T-helper 1 cell treated with Interleukin-12 subunit alpha and Interleukin-12 subunit beta and Interleukin-4 antibody, amounts not matched to agents 30 μg/mL and 1 μg/mL, for 36 hours (primary cell): ENCODE data around the gene HSPG2.

Experiments used
- H3K27ac Mint-ChIP-seq: one replicate; pipeline ENCODE4 v1.8.0; 2021; ENCODE audit warnings: mild to moderate bottlenecking, mixed read lengths
- H3K27me3 Mint-ChIP-seq: one replicate; pipeline ENCODE4 v1.8.0; 2021; ENCODE audit warnings: low read depth, mixed read lengths
- H3K36me3 Mint-ChIP-seq: one replicate; pipeline ENCODE4 v1.8.0; 2021; ENCODE audit warnings: low read depth, mixed read lengths
- H3K4me1 Mint-ChIP-seq: one replicate; pipeline ENCODE4 v1.8.0; 2021; ENCODE audit warnings: low read depth, mixed read lengths
- H3K4me3 Mint-ChIP-seq: one replicate; pipeline ENCODE4 v1.8.0; 2021; ENCODE audit warnings: mild to moderate bottlenecking, moderate library complexity, mixed read lengths
- H3K9me3 Mint-ChIP-seq: one replicate; pipeline ENCODE4 v1.8.0; 2021; ENCODE audit warnings: mixed read lengths

The HSPG2 gene

DNA sequence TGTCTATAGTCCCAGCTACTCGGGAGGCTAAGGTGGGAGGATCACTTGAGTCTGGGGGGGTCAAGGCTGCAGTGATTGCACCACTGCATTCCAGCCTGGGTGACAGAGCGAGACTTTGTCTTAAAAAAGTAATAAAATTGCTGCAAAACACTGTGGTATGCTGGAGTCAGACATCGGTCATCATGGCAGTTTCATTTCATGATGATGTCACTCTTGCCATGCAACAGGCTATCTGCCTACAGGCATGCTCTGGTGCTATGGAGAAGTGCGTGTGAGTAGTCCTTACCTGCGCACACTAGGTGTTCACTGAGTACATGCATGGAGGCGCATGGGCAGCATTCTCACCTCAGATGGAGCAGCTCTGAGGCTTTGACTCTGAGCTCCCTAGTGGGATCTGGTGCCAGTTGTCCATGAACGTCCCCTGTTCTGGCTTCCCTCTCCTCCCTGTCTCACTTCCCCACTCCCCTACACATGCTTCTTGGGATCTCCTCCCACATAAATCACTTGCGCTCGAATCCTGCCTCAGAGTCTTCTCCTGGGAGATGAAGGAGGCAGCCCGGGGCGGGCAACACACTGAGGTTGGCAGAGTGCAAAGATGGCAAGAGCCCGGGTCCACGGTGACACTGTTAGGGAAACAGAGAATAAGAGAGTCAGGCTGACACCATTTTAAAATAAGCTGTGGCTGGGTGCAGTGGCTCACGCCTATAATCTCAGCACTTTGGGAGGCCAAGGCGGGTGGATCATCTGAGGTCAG lies 29.3 kb upstream of the HSPG2 start:
- Mint-ChIP-seq H3K36me3 (no peaks in the 10 kb centered on the region), H3K9me3 (no peaks in the 10 kb centered on the region), H3K4me3 (no peak overlapping the region), H3K4me1 (peaks cover 4% of the 10 kb centered on the region), H3K27ac (no peak overlapping the region), H3K27me3 (peaks cover 4% of the 10 kb centered on the region)

DNA sequence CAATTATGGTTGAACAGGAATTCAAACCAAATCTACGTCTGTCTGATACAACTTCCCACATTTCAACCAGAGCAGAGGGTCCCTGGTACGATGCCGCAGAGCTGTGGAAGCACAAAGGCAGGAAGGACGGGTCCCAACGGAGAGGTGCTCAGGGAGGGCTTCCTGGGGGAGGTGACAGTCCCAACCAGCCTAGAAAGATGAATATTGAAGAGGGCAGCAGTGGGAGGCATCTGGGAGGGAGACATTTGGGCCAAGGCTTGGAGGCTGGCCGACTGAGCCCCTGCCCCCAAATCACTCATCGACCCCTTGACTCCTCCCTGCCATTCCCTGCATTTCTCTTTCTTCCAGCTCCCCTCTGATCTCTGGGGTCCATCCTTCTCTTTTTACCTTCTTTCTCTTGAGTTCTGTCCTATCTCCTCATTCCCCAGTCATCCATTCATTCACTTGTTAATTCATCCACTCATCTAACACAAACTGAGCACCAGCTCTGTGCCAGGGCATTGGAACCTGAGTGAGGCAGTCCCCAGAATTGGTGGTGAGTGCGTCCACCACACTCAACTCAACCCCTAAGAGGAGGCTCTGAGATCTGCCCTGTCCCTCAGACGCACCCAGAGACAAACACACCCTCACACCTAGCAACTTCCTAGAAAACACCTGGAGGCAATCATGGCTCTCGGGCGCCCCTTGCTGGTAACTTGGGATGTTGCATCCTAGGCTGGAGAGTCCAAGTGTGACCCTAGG lies 26.5 kb upstream of the HSPG2 start:
- H3K27me3 Mint-ChIP-seq: peaks cover 2% of the 10 kb centered on the region
- H3K4me1 Mint-ChIP-seq: peaks cover 4% of the 10 kb centered on the region
- no peak overlapping the region for H3K4me3 Mint-ChIP-seq
- no peaks in the 10 kb centered on the region for H3K9me3 Mint-ChIP-seq
- H3K36me3 Mint-ChIP-seq: no peaks in the 10 kb centered on the region
- no peak overlapping the region for H3K27ac Mint-ChIP-seq

DNA sequence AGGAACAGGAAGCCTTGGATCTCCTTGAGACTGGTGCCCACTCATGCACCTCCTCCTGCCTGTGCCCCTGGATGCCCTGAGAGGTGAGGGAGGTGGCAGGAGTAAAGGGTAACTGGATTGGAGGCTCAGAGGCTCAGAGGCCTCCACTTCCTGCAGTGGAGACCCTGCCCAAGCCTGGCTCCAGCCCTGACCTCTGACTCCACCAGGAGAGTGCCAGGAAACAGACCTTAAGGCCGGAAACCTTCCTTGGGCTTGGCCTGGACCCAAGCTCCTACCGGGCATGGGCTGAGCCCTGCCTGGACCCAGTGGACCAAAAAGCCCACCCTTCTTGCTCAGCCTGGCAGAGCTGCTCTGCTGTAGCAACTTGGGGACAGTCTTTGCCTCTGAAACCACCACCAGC lies 24.7 kb upstream of the HSPG2 start:
- no peaks in the 10 kb centered on the region for H3K36me3 Mint-ChIP-seq
- H3K4me1 Mint-ChIP-seq: peaks cover 17% of the 10 kb centered on the region
- H3K27ac Mint-ChIP-seq: no peak overlapping the region
- no peaks in the 10 kb centered on the region for H3K9me3 Mint-ChIP-seq
- no peak overlapping the region for H3K4me3 Mint-ChIP-seq
- no peaks in the 10 kb centered on the region for H3K27me3 Mint-ChIP-seq

DNA sequence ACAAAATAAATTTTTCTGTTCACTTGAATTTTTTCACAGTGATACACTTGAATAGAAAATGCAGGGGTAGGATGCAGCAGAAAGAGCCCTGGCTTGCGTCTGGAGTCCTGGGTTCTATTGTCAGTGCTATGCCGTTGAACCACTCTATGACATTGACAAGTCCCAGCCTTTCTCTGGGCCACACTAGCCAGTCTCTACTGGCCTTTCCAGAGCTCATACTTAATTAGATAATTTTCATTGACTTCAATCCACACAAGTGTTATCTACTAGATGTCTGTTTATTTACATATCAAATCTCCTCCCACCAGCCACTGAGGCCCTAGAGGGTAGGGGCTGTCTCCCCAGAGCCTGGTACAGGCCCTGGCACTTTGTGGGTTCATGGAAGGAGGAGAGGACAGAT lies 24.2 kb upstream of the HSPG2 start:
- peaks cover 22% of the 10 kb centered on the region for H3K4me1 Mint-ChIP-seq
- H3K27ac Mint-ChIP-seq: no peak overlapping the region
- H3K9me3 Mint-ChIP-seq: no peaks in the 10 kb centered on the region
- H3K27me3 Mint-ChIP-seq: no peaks in the 10 kb centered on the region
- H3K4me3 Mint-ChIP-seq: no peak overlapping the region
- H3K36me3 Mint-ChIP-seq: no peaks in the 10 kb centered on the region

DNA sequence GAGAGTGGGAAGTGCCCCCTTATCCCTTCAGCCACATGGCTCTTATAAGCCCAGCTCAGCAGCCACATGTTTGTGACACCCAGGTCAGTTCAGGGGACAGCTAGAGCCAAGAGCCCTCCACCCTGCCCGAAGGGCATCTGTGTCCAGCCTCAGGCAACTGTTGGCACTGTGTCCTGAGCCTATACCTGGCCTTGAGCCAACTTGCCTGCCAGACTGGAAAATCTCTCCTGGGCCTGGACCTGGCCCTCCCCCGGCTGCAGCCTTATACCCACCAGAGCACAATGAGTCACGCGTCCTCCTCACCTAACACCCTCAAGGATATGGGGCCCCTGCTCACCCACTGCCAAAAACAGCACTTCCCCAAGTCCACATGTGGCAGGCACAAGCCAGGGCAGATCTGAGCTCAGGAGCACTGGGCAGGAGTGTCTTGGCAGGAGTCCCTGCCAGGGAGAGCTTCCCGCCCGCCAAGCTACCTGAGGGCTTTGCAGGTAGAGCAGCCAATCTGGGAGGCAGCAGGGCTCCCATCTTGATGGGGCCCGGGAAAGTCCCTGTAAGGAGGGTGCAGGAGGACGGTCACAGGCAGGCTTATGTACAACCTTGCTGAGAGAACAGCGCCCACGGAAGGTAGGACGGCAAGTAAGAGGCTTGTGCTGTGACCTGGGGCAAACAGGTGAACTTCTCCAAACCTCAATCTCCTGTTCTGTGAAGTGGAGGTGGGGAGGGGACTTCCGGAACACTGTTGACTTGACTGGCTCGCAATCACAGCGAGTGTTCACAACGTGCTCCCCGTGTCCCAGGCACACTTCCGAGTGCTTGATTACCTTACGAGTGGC lies 19.8 kb upstream of the HSPG2 start:
- no peaks in the 10 kb centered on the region for H3K27me3 Mint-ChIP-seq
- H3K36me3 Mint-ChIP-seq: no peaks in the 10 kb centered on the region
- H3K9me3 Mint-ChIP-seq: no peaks in the 10 kb centered on the region
- peak overlapping the region; percentile 30 for H3K4me3 Mint-ChIP-seq
- peak overlapping the region; percentile 85 for H3K27ac Mint-ChIP-seq
- peaks cover 18% of the 10 kb centered on the region for H3K4me1 Mint-ChIP-seq

DNA sequence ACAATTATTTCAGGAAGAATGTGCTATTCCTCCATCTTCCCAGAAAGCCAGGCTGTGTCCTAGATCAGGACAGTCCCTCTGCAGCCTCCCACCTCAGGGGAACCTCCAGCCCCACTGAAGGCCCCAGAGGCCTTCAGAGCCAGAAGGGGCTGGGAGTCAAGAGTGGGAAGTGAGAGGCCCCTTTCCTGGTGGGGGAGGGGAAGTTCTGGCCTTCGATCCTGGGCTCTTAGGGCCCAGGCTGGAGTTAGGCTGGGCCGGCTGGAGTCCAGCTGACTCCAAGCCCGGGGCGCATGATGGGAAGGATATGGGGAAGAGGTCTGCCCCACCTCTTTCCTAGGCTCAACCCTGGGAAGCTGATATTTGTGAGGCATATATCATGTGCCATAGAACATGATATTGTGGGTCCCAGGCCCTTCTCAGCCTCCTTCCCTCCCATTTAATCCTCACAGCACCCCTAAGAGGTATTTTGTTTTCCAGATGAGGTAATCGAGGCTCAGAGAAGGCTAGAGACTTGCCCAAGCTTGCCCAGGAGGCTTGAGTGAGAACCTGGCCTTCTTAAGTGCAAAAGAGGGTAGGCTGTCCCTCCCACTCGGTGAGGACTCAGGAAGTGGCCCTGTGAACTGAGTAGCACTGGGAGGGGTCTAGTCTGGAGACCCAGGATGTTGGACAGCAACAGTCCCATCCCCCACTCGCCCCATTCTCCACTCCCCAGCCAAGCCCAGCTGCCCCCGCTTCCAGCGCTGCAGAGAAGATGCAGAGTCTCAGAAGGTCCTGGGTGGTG lies 18.6 kb upstream of the HSPG2 start:
- Mint-ChIP-seq H3K4me3 (no peak overlapping the region), H3K27ac (no peak overlapping the region), H3K36me3 (no peaks in the 10 kb centered on the region), H3K4me1 (peaks cover 18% of the 10 kb centered on the region), H3K9me3 (no peaks in the 10 kb centered on the region), H3K27me3 (no peaks in the 10 kb centered on the region)

DNA sequence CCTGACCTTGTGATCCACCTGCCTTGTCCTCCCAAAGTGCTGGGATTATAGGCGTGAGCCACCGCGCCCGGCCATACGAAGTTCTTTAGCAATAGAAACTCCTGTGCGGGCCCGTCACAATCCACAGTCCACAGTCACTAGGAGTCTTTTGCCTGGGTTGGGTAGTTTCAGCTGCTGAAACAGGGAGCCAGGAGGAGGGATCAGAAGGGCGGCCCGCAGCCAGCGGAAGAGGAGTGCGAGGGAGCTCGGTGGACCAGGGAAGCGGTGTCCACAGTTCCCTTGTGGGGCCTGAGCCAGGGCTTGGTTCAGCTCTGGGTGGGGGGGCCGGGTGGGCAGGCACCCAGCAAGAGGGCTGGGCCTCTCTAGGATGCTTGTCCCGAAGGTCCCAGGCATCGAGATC lies 17.9 kb upstream of the HSPG2 start:
- Mint-ChIP-seq H3K27ac (no peak overlapping the region), H3K27me3 (no peaks in the 10 kb centered on the region), H3K9me3 (no peaks in the 10 kb centered on the region), H3K36me3 (no peaks in the 10 kb centered on the region), H3K4me1 (peaks cover 18% of the 10 kb centered on the region), H3K4me3 (no peak overlapping the region)

DNA sequence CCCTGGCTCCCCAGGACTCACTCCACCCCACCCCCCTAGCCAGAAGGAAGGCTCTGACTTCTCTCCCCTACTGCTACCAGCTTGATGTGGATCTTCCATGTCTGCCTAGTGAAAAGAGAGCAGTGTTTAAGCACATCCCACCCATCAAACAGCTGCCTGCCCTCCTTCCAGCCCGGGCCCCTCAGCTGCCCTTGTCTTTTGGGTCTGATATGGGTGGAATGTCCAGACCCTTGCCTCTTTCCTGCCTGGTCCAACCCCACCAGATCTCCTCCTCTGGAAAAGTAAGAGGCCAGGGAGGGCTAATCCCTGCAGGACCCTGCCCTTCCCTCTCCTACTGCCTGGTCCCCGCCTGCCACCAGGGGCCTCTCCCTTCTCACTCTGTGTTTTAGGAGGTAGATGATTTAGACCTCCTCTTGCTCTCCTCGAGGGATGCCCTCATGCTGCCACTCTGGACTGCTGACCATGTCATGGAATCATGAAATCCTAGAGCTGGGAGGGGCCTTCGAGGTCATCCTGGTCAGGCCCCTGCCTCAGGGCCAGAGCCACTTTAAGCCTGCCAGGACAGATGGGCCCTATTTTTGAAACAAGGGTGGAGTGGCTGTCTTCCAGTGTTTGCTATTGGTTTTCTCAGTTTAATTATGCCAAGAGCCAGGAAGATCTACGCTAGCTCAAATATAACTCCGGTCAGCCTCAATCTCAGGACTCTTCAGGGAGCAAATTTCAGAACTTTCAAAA lies 15.8 kb upstream of the HSPG2 start:
- no peaks in the 10 kb centered on the region for H3K9me3 Mint-ChIP-seq
- no peaks in the 10 kb centered on the region for H3K27me3 Mint-ChIP-seq
- H3K27ac Mint-ChIP-seq: no peak overlapping the region
- no peaks in the 10 kb centered on the region for H3K36me3 Mint-ChIP-seq
- no peak overlapping the region for H3K4me3 Mint-ChIP-seq
- peaks cover 12% of the 10 kb centered on the region for H3K4me1 Mint-ChIP-seq

DNA sequence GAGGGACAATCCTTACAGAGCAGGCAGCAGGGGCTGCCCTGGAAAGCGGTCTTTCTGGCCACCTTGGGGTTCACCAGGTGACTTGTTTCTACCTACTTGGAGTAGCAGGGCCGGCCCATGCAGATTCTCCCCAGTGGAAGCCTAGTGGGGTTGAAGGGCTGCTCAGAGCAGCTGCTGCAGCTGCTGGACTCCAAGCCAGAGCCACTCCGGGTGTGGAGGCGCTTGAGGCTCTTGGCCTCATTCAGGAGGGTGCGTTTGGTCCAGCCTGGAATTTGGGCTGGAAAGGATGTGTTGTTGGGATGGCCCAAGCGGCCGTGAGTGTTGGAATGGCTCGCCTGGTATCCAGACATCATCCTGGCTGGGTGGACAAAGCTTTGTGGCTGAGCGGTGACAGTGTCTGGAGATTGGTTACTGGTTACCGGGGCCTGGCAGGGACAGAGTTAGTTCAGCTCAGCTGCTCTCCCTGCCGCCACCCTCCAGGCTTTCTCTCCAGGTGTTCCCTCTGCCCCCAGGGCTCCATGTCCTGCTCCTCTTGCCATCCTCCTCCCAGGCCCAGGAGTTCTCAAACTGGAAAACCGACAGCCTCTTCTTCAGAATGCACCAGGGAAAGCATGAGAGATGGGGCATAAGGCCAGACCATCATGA lies 14.2 kb upstream of the HSPG2 start:
- Mint-ChIP-seq H3K9me3 (no peaks in the 10 kb centered on the region), H3K4me1 (peaks cover under 1% of the 10 kb centered on the region), H3K4me3 (no peak overlapping the region), H3K36me3 (no peaks in the 10 kb centered on the region), H3K27ac (no peak overlapping the region), H3K27me3 (no peaks in the 10 kb centered on the region)

DNA sequence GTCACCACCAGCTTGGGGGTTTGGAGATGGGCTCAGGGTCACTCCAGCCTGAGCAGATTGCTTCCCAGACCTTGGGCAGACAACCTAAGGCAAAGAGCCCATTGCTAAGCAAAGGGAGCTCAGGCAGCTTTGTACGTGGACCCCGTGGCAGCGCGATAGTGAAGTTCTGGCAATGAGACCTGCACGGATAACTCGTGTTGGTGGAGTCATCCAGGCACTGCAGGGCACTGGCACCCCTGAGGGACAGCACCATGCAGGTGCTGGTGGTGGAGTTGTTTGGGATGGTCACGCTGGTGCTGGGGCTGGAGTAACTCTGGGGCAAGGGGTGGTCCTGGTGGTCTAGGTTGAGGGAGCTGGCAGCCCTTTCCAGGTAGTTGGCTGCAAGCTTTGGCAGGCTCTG lies 13.6 kb upstream of the HSPG2 start:
- Mint-ChIP-seq H3K36me3 (no peaks in the 10 kb centered on the region), H3K9me3 (no peaks in the 10 kb centered on the region), H3K4me1 (no peaks in the 10 kb centered on the region), H3K27ac (no peak overlapping the region), H3K27me3 (no peaks in the 10 kb centered on the region), H3K4me3 (no peak overlapping the region)

DNA sequence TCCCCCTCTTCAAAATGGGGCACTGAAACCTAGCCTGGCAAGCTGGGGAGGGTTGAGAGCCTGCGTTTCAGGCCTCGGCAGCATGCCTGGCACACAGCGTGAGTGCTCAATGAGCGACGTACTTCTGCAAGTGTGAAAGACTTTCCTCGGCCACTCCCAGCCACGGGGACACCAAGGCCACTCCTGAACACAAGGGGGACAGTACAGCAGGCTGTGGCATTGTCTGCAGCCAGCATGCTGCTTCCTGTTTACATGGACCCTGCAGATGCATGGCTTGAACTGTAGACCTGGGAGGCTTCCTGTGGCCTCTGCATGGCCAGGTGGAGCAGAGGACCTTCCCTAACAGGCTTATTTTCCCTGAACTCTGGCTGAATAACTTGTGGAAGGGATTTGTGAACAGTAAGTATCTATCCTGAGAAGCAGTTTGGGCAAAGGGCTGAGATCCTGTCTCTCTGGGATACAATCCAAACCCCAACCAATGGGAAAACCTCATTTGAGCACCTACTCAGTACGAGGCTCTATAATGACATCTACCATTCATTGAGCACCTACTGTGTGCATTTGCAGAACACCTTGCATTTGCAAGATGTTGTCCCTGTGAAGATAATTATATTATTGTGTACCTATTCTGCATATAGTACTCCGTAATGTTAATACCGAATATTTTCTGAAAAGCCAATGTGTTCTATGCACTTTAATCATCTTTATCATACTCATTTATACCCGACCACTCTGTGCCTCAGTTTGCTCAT lies 9.9 kb upstream of the HSPG2 start:
- Mint-ChIP-seq H3K9me3 (no peaks in the 10 kb centered on the region), H3K4me3 (no peak overlapping the region), H3K27ac (no peak overlapping the region), H3K4me1 (no peaks in the 10 kb centered on the region), H3K27me3 (no peaks in the 10 kb centered on the region), H3K36me3 (no peaks in the 10 kb centered on the region)

DNA sequence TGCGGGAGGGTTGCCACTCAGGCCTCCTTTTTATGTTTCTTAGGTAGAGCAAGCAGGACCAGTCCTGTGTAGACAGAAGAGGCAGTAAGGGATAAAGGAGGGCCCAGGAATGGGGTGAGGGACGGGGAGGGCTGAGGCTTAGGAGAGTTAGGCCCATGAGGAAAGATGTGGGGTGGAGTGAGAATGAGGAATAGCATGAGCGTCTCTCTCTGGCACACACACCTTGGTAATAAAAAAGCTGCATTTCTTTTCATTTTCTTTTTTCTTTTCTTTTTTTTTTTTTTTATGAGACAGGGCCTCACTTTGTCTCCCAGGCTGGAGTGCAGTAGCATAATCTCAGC lies 7.6 kb upstream of the HSPG2 start:
- H3K27ac Mint-ChIP-seq: no peak overlapping the region
- no peaks in the 10 kb centered on the region for H3K4me1 Mint-ChIP-seq
- no peaks in the 10 kb centered on the region for H3K9me3 Mint-ChIP-seq
- no peaks in the 10 kb centered on the region for H3K36me3 Mint-ChIP-seq
- no peak overlapping the region for H3K4me3 Mint-ChIP-seq
- peaks cover 14% of the 10 kb centered on the region for H3K27me3 Mint-ChIP-seq
